Mesenchymal stem cell (in vitro differentiated cells and primary cell): Measurements from ENCODE around the gene MSRB1.
"Not testable (repeated sequence)": the region's sequence is repeated elsewhere in the genome, so short reads cannot be mapped to it uniquely, and the experiment has no call there.

Experiments
- DNase-seq: peaks from one replicate; pipeline ENCODE4 v3.0.0-alpha.2; 2013
- H2AFZ ChIP-seq: one replicate; pipeline ENCODE4 v1.6.1; 2013; ENCODE audit warnings: low read depth, mild to moderate bottlenecking, control low read depth, inconsistent platforms, low read length, moderate library complexity
- H2AK5ac ChIP-seq: 2 replicates; pipeline ENCODE4 v1.6.1; 2013; ENCODE audit warnings: low read length, moderate library complexity, mild to moderate bottlenecking, inconsistent platforms; ENCODE audit not compliant: severe bottlenecking
- H2BK120ac ChIP-seq: one replicate; pipeline ENCODE4 v1.6.1; 2013; ENCODE audit warnings: low read depth, mild to moderate bottlenecking, inconsistent platforms, low read length, moderate library complexity
- H2BK12ac ChIP-seq, 2 experiments: one replicate each; pipeline ENCODE4 v1.6.1; 2013; ENCODE audit warnings: inconsistent platforms in 2 of 2, low read length in 2 of 2, mild to moderate bottlenecking in 2 of 2, moderate library complexity in 2 of 2, control low read depth in 1 of 2
- H2BK15ac ChIP-seq: one replicate; pipeline ENCODE4 v1.6.1; 2013; ENCODE audit warnings: mild to moderate bottlenecking, low read depth, inconsistent platforms; ENCODE audit not compliant: poor library complexity, severe bottlenecking
- H2BK5ac ChIP-seq: 2 replicates; pipeline ENCODE4 v1.6.1; 2013; ENCODE audit warnings: low read depth, mild to moderate bottlenecking, low read length, control low read depth, inconsistent platforms; ENCODE audit not compliant: poor library complexity, severe bottlenecking
- H3K14ac ChIP-seq, 2 experiments: one replicate each; pipeline ENCODE4 v1.6.1; 2013; ENCODE audit warnings: inconsistent platforms in 2 of 2, low read length in 2 of 2, control low read depth in 1 of 2, mild to moderate bottlenecking in 1 of 2, moderate library complexity in 1 of 2
- H3K18ac ChIP-seq, 2 experiments: one replicate each; pipeline ENCODE4 v1.6.1; 2013; ENCODE audit warnings: inconsistent platforms in 2 of 2, low read length in 2 of 2, control low read depth in 1 of 2, low read depth in 1 of 2, mild to moderate bottlenecking in 1 of 2
- H3K23ac ChIP-seq, 2 experiments: one replicate each; pipeline ENCODE4 v1.6.1; 2013; ENCODE audit warnings: inconsistent platforms in 2 of 2, low read length in 2 of 2, mild to moderate bottlenecking in 2 of 2, moderate library complexity in 2 of 2, control low read depth in 1 of 2
- H3K27ac ChIP-seq: 2 replicates; pipeline ENCODE4 v1.5.1; 2013; ENCODE audit warnings: mild to moderate bottlenecking, moderate library complexity, low read length, control low read depth, inconsistent platforms; ENCODE audit not compliant: poor library complexity, severe bottlenecking
- H3K27me3 ChIP-seq, 2 experiments: 2 replicates each; pipeline versions ENCODE4 v1.6.1 to v1.7.0; 2013; ENCODE audit warnings: low read length in 2 of 2, mild to moderate bottlenecking in 2 of 2, moderate library complexity in 2 of 2, control low read depth in 1 of 2, inconsistent platforms in 1 of 2; ENCODE audit not compliant: control insufficient read depth in 1 of 2, insufficient read depth in 1 of 2
- H3K36me3 ChIP-seq, 2 experiments: 2 replicates each; pipeline versions ENCODE4 v1.6.1 to v1.7.0; 2013; ENCODE audit warnings: low read length in 2 of 2, control low read depth in 1 of 2, inconsistent platforms in 1 of 2, low read depth in 1 of 2, mild to moderate bottlenecking in 1 of 2; ENCODE audit not compliant: insufficient read depth in 2 of 2, control insufficient read depth in 1 of 2
- H3K4ac ChIP-seq, 2 experiments: one replicate each; pipeline ENCODE4 v1.6.1; 2013; ENCODE audit warnings: inconsistent platforms in 2 of 2, low read length in 2 of 2, mild to moderate bottlenecking in 2 of 2, moderate library complexity in 2 of 2, control low read depth in 1 of 2, low read depth in 1 of 2
- H3K4me1 ChIP-seq: 2 replicates; pipeline ENCODE4 v1.6.1; 2013; ENCODE audit warnings: low read depth, low read length, control low read depth; ENCODE audit not compliant: control insufficient read depth, insufficient read depth
- H3K4me2 ChIP-seq: 2 replicates; pipeline ENCODE4 v1.6.1; 2013; ENCODE audit warnings: low read length, mild to moderate bottlenecking, inconsistent platforms; ENCODE audit not compliant: poor library complexity, severe bottlenecking
- H3K4me3 ChIP-seq, 2 experiments: 2 replicates each; pipeline versions ENCODE4 v1.5.1 to v1.7.0; 2013; ENCODE audit warnings: low read length in 2 of 2, mild to moderate bottlenecking in 2 of 2, control low read depth in 1 of 2, low read depth in 1 of 2; ENCODE audit not compliant: insufficient read depth in 1 of 2
- H3K79me1 ChIP-seq: replicated peaks from 2 replicates; pipeline ENCODE4 v1.6.1; 2013; ENCODE audit warnings: mild to moderate bottlenecking, control low read depth, low read length, inconsistent platforms; ENCODE audit not compliant: poor library complexity, severe bottlenecking
- H3K9ac ChIP-seq: 2 replicates; pipeline ENCODE4 v1.7.0; 2013; ENCODE audit warnings: mild to moderate bottlenecking, low read length, moderate library complexity
- H3K9me3 ChIP-seq: 2 replicates; pipeline ENCODE4 v1.7.0; 2013; ENCODE audit warnings: mild to moderate bottlenecking, low read length; ENCODE audit not compliant: control insufficient read depth
- H4K8ac ChIP-seq: one replicate; pipeline ENCODE4 v1.6.1; 2013; ENCODE audit warnings: inconsistent platforms, mild to moderate bottlenecking, low read length, moderate library complexity
- H4K91ac ChIP-seq: one replicate; pipeline ENCODE4 v1.6.1; 2013; ENCODE audit warnings: mild to moderate bottlenecking, low read length, inconsistent platforms
- WGBS: methylation state at CpG from one replicate; pipeline ENCODE4 v1.1.7; 2013; ENCODE audit warnings: mixed read lengths; 5-methylcytosine and 5-hydroxymethylcytosine counted together

The MSRB1 gene

DNA sequence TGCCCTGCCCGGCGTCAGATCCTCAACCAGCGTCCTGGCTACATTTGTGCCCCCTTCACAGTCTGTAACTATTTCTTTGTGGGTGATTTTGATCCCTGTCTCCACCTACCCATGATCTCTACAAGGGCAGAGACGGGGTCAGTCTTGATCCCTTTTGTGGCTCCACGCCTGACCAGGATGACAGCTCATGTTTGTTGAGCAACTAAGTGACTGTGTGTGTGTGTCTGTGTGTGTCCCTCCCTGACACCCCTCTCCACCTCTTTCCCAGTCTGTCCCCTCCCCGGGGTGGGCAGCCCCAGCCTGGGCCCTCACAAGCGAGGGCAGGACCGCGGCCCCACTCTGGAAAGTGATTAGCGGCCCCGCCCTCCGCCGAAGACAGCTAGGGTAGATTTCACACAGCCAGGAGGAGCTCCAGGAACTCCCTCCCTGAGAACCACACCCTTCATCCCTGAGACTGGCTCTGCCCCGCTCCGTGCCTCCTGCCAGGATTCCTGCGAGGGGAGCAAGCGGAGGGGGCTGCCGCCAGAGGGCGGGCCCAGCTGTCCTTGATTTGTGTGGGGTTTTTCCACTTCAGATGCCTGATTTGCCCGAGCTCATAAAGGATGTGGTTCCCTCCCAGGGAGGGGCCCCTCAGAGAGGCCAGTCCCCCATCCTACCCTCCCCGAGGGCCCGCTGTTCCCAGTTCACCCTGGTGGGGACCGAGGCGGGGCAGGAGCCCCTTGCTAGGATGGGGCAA is 19.5 kb downstream of the MSRB1 start:
- peak; percentile 62 for DNase-seq
- Histone ChIP-seq H2BK12ac (peak overlapping the region in 1 of 2 experiments; percentile 6), H3K4me1 (peaks cover 18% of the 10 kb centered on the region), H2BK120ac (no peak overlapping the region), H3K27ac (no peak overlapping the region), H2AK5ac (no peak overlapping the region), H4K8ac (peak overlapping the region; percentile 55), H2BK5ac (no peak overlapping the region), H3K14ac (no peak overlapping the region), H3K4me2 (no peak overlapping the region), H3K23ac (no peak overlapping the region), H3K4me3 (no peak overlapping the region), H3K9me3 (no peaks in the 10 kb centered on the region), H3K79me1 (no peaks in the 10 kb centered on the region), H3K18ac (peak overlapping the region in 1 of 2 experiments; percentile 49), H3K4ac (peak overlapping the region in 1 of 2 experiments; percentile 11), H3K9ac (no peak overlapping the region), H2BK15ac (no peak overlapping the region), H4K91ac (no peak overlapping the region), H2AFZ (peak overlapping the region; percentile 21), H3K27me3 (peaks cover 56 to 61% of the 10 kb centered on the region in 2 experiments), H3K36me3 (no peaks in the 10 kb centered on the region)
- 17% methylated on average over 21 of the region's 24 CpGs for WGBS

DNA sequence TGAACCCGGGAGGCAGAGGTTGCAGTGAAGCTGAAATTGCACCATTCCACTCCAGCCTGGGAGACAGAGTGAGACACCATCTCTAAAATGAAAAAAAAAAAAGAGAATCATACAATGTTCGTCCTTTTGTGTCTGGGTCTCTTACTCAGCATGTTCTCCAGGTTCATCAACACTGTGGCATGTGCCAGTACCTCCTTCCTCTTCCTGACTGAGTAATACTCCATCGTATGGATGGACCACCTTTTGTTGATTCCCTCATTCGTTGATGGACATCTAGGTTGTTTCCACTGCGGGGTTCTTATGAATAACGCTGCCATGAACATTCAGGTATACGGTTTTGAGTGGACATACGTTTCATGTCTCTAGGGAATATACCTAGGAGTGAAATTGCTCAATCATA is 20.6 kb downstream of the MSRB1 start:
- DNase-seq: no peak
- Histone ChIP-seq H4K91ac (no peak overlapping the region), H3K27me3 (peaks cover 61 to 65% of the 10 kb centered on the region in 2 experiments), H4K8ac (no peak overlapping the region), H2BK120ac (no peak overlapping the region), H3K27ac (no peak overlapping the region), H2BK5ac (no peak overlapping the region), H3K9ac (no peak overlapping the region), H2AFZ (no peak overlapping the region), H3K23ac (no peak overlapping the region), H3K14ac (no peak overlapping the region), H2BK15ac (no peak overlapping the region), H3K9me3 (no peaks in the 10 kb centered on the region), H3K79me1 (no peaks in the 10 kb centered on the region), H3K4me2 (no peak overlapping the region), H2BK12ac (no peak overlapping the region), H3K4me1 (peaks cover 23% of the 10 kb centered on the region), H3K36me3 (no peaks in the 10 kb centered on the region), H3K4me3 (no peak overlapping the region), H3K4ac (no peak overlapping the region), H3K18ac (no peak overlapping the region), H2AK5ac (no peak overlapping the region)
- WGBS: 82% methylated on average over 8 of the region's 8 CpGs

DNA sequence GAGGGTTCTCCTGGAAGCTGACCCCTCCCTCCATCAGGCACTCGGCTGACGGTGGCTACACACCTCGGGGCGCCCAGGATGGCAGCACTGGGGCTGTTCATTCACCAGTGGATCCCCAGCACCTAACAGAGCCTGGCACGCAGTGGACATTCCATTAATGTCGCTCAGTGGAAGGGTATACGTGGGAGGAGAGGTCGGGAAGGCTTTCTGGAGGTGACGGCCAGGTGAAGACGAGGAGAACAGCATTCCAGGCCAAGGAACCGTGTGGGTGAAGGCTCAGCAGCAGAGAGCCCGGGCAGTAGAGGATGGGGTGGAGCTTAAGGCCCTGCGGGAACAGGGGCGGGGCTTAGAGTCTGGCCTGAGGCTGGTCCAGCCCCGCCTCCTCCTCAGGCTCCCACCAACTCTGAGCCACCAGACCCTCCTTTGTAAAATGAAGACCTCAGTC is 22.2 kb downstream of the MSRB1 start:
- no peak overlapping the region for H4K8ac ChIP-seq
- no peak overlapping the region for H3K4me3 ChIP-seq
- H3K23ac ChIP-seq: no peak overlapping the region
- no peak overlapping the region for H3K9ac ChIP-seq
- H3K4ac ChIP-seq: no peak overlapping the region
- no peak overlapping the region for H2BK5ac ChIP-seq
- no peak overlapping the region for H3K18ac ChIP-seq
- no peaks in the 10 kb centered on the region for H3K9me3 ChIP-seq
- H3K36me3 ChIP-seq: no peaks in the 10 kb centered on the region
- no peak overlapping the region for H4K91ac ChIP-seq
- H2AFZ ChIP-seq: no peak overlapping the region
- peak; percentile 28 for DNase-seq
- H2BK12ac ChIP-seq: no peak overlapping the region
- WGBS: 12% methylated on average over 12 of the region's 15 CpGs
- peaks cover 18% of the 10 kb centered on the region for H3K4me1 ChIP-seq
- peaks cover 77 to 82% of the 10 kb centered on the region in 2 experiments for H3K27me3 ChIP-seq
- H3K27ac ChIP-seq: no peak overlapping the region
- no peak overlapping the region for H2AK5ac ChIP-seq
- H3K4me2 ChIP-seq: no peak overlapping the region
- H2BK120ac ChIP-seq: no peak overlapping the region
- H3K79me1 ChIP-seq: no peaks in the 10 kb centered on the region
- H2BK15ac ChIP-seq: no peak overlapping the region
- H3K14ac ChIP-seq: no peak overlapping the region

DNA sequence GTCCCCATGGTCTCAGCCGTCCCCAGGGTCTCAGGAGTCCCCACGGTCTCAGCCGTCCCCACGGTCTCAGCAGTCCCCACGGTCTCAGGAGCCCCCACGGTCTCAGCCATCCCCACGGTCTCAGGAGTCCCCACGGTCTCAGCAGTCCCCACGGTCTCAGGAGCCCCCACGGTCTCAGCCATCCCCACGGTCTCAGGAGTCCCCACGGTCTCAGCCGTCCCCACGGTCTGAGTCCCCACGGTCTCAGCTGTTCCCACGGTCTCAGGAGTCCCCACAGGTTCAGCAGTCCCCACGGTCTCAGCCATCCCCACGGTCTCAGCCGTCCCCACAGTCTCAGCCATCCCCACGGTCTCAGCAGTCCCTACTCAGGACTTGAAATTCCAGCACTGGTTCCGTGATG is 22.9 kb downstream of the MSRB1 start:
- DNase-seq, H2BK5ac ChIP-seq, H3K27ac ChIP-seq, H3K79me1 ChIP-seq, H3K4me3 ChIP-seq, H2BK120ac ChIP-seq, H3K18ac ChIP-seq, H3K36me3 ChIP-seq, H2AK5ac ChIP-seq, H3K9me3 ChIP-seq, H3K4ac ChIP-seq, H2BK15ac ChIP-seq, H2AFZ ChIP-seq, H3K14ac ChIP-seq, H4K91ac ChIP-seq, H4K8ac ChIP-seq, H3K9ac ChIP-seq, H3K4me2 ChIP-seq, H2BK12ac ChIP-seq, H3K23ac ChIP-seq: not testable (repeated sequence)
- 75% methylated on average over 21 of the region's 21 CpGs for WGBS
- Histone ChIP-seq H3K27me3 (peaks cover 83 to 88% of the 10 kb centered on the region in 2 experiments), H3K4me1 (peaks cover 18% of the 10 kb centered on the region)
